ENCODE data around the gene CFAP20DC. TPM values are rescaled to one million over a fixed set of nuclear protein-coding genes. Genes with fewer than 3 reads are reported as not detected.

Gene CFAP20DC
- total and polyA plus RNA-seq, 12 donors: 0.13 to 0.25 (median 0.14) TPM; not detected in 8

- intact Hi-C loops (cut with DNase I): no loop called here
- TF ChIP-seq CTCF (IDR thresholded peaks at IDR 0.05): no peak
- Histone ChIP-seq H3K4me3 (no peak overlapping the region), H3K27ac (peak overlapping the region in 6 of 10 donors; percentile 33 to 76 (median 50)), H3K36me3 (no peaks in the 10 kb centered on the region), H3K9me3 (peaks cover 0 to 14% (median 0%) of the 10 kb centered on the region in 11 donors), H3K27me3 (no peaks in the 10 kb centered on the region), H3K4me1 (peaks cover 0 to 20% (median 16%) of the 10 kb centered on the region in 9 donors)
- DNase-seq (no peak), ATAC-seq (no peak)
- WGBS, 2 donors: 82 to 88% methylated on average over 1 of the region's 1 CpG
These were observed 149.4 kb downstream of the CFAP20DC start for GRCh38 chr3:58900386-58900785.

- WGBS, 2 donors: 11 to 12% methylated on average over 2 of the region's 2 CpGs
- H3K4me1 ChIP-seq: peaks cover 0 to 20% (median 16%) of the 10 kb centered on the region in 9 donors
- H3K27me3 ChIP-seq: no peaks in the 10 kb centered on the region
- intact Hi-C loops (cut with DNase I): no loop called here
- TF ChIP-seq CTCF (IDR thresholded peaks at IDR 0.05): no peak
- ATAC-seq (no peak), DNase-seq (no peak)
- peaks cover 0 to 18% (median 0%) of the 10 kb centered on the region in 11 donors for H3K9me3 ChIP-seq
- no peaks in the 10 kb centered on the region for H3K36me3 ChIP-seq
- no peak overlapping the region for H3K4me3 ChIP-seq
- H3K27ac ChIP-seq: peak overlapping the region in 6 of 10 donors; percentile 33 to 76 (median 50)
These were observed 149.9 kb downstream of the CFAP20DC start for GRCh38 chr3:58899953-58900298.

GRCh38 chr3:58899159-58899952 lies 150.5 kb downstream of the CFAP20DC start:
- Histone ChIP-seq H3K36me3 (no peaks in the 10 kb centered on the region), H3K4me3 (peak overlapping the region in 1 of 10 donors; percentile 0), H3K4me1 (peaks cover 0 to 20% (median 16%) of the 10 kb centered on the region in 9 donors), H3K27me3 (no peaks in the 10 kb centered on the region), H3K27ac (peak overlapping the region in 7 of 10 donors; percentile 26 to 81 (median 61)), H3K9me3 (peaks cover 0 to 21% (median 0%) of the 10 kb centered on the region in 11 donors)
- TF ChIP-seq CTCF (IDR thresholded peaks at IDR 0.05): no peak
- DNase-seq: peak; percentile 57 to 66
- 18 to 19% methylated on average over 8 of the region's 8 CpGs for WGBS, 2 donors
- intact Hi-C loops (cut with DNase I): no loop called here
- ATAC-seq: peak; percentile 87 to 97 (median 92)

DNA sequence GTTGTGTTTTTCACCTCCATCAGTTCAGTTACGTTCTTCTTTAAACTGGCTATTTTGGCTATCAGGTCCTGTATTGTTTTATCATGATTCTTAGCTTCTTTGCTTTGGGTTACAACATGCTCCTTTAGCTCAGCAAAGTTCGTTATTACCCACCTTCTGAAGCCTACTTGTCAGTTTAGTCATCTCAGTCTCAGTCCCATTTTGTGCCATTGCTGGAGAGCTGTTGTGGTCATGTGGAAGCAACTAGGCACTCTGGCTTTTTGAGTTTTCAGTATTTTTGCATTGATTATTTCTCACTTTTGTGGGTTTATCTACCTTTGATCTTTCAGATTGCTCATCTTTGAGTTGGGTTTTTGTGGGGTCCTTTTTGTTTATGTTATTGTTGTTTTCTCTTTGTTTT lies 151.3 kb downstream of the CFAP20DC start:
- peaks cover 0 to 20% (median 16%) of the 10 kb centered on the region in 9 donors for H3K4me1 ChIP-seq
- no peak for ATAC-seq
- no peaks in the 10 kb centered on the region for H3K27me3 ChIP-seq
- no peak overlapping the region for H3K4me3 ChIP-seq
- no peaks in the 10 kb centered on the region for H3K36me3 ChIP-seq
- peaks cover 0 to 17% (median 0%) of the 10 kb centered on the region in 11 donors for H3K9me3 ChIP-seq
- no peak for DNase-seq
- intact Hi-C loops (cut with DNase I): no loop called here
- WGBS, 2 donors: 92 to 98% methylated on average over 2 of the region's 2 CpGs
- H3K27ac ChIP-seq: peak overlapping the region in 2 of 10 donors; percentile 67 to 81
- TF ChIP-seq CTCF (IDR thresholded peaks at IDR 0.05): no peak

Measured in heart right ventricle (tissue), 16 donors.